Hepatocyte (in vitro differentiated cells): ENCODE measurements around the gene REL. TPM values are rescaled to one million over a fixed set of nuclear protein-coding genes. Genes with fewer than 3 reads are reported as not detected.

Source experiments
- DNase-seq: peaks from one replicate; pipeline ENCODE4 v3.0.0-alpha.2; 2016; ENCODE audit warnings: low spot score
- H2AFZ ChIP-seq: fragments of 200-600 bp; sonication (generic); 2 replicates; pipeline ENCODE4 v1.6.0; 2016; ENCODE audit warnings: antibody characterized with exemption, mild to moderate bottlenecking
- H3K27ac ChIP-seq: fragments of 200-600 bp; sonication (generic); 2 replicates; pipeline ENCODE4 v1.5.1; 2016; ENCODE audit warnings: mild to moderate bottlenecking
- H3K27me3 ChIP-seq: fragments of 200-600 bp; sonication (generic); 2 replicates; pipeline ENCODE4 v1.6.1; 2016
- H3K36me3 ChIP-seq: fragments of 200-600 bp; sonication (generic); replicated peaks from 2 replicates; pipeline ENCODE4 v1.5.1; 2016; ENCODE audit warnings: low read depth; ENCODE audit not compliant: insufficient read depth
- H3K4me1 ChIP-seq: fragments of 200-600 bp; sonication (generic); 2 replicates; pipeline ENCODE4 v1.5.1; 2016; ENCODE audit warnings: mild to moderate bottlenecking, moderate library complexity; ENCODE audit not compliant: insufficient read depth
- H3K4me2 ChIP-seq: fragments of 200-600 bp; sonication (generic); 2 replicates; pipeline ENCODE4 v1.6.0; 2016
- H3K4me3 ChIP-seq: fragments of 200-600 bp; sonication (generic); 2 replicates; pipeline ENCODE4 v1.5.1; 2016; ENCODE audit warnings: mild to moderate bottlenecking
- H3K79me2 ChIP-seq: fragments of 200-600 bp; sonication (generic); 2 replicates; pipeline ENCODE4 v1.6.0; 2017; ENCODE audit warnings: mild to moderate bottlenecking
- H3K9me2 ChIP-seq: fragments of 200-600 bp; sonication (generic); replicated peaks from 2 replicates; pipeline ENCODE4 v1.6.0; 2017; ENCODE audit warnings: mild to moderate bottlenecking; ENCODE audit not compliant: insufficient read depth
- H3K9me3 ChIP-seq: fragments of 200-600 bp; sonication (generic); 2 replicates; pipeline ENCODE4 v1.5.1; 2016; ENCODE audit warnings: low read depth, mild to moderate bottlenecking
- H4K20me1 ChIP-seq: fragments of 200-600 bp; sonication (generic); 2 replicates; pipeline ENCODE4 v1.6.0; 2016; ENCODE audit warnings: mild to moderate bottlenecking; ENCODE audit not compliant: insufficient read depth, poor library complexity, severe bottlenecking
- CTCF ChIP-seq: fragments of 200-600 bp; sonication (generic); IDR thresholded peaks from 2 replicates; pipeline ENCODE4 v1.5.1; 2016; ENCODE audit warnings: antibody characterized with exemption, mild to moderate bottlenecking; ENCODE audit not compliant: poor library complexity
- EZH2 ChIP-seq: fragments of 200-600 bp; sonication (generic); IDR thresholded peaks from 2 replicates; pipeline ENCODE4 v1.6.1; 2016; ENCODE audit warnings: antibody characterized with exemption, mild to moderate bottlenecking, borderline replicate concordance
- EZH2phosphoT487 ChIP-seq: fragments of 200-600 bp; sonication (generic); IDR thresholded peaks from one replicate; pipeline ENCODE4 v1.6.1; 2018; ENCODE audit warnings: antibody characterized with exemption, mild to moderate bottlenecking, low read depth, moderate library complexity; ENCODE audit not compliant: unreplicated experiment, severe bottlenecking
- WGBS: methylation state at CpG from one replicate; pipeline ENCODE4 v1.1.6; 2016; ENCODE audit warnings: low lambda C conversion rate; ENCODE audit errors: missing lambda C conversion rate; 5-methylcytosine and 5-hydroxymethylcytosine counted together
- polyA plus RNA-seq: library from polyadenylated mRNA; unstranded; fragments of >200 nt; fragmentation: Nextera tagmentation; extraction: Ambion mirVana; gene quantifications from 2 replicates; pipeline ENCODE4 v1.2.1, GENCODE V29; 2016
- total RNA-seq: library from RNA; depleted of rRNA; stranded (reverse); fragments of >200 nt; gene quantifications from 2 replicates; pipeline ENCODE4 v1.2.3, GENCODE V29; 2014

Gene REL
- total and polyA plus RNA-seq, 2 experiments from 2014 or later = 4.2 to 12.3 TPM

DNA sequence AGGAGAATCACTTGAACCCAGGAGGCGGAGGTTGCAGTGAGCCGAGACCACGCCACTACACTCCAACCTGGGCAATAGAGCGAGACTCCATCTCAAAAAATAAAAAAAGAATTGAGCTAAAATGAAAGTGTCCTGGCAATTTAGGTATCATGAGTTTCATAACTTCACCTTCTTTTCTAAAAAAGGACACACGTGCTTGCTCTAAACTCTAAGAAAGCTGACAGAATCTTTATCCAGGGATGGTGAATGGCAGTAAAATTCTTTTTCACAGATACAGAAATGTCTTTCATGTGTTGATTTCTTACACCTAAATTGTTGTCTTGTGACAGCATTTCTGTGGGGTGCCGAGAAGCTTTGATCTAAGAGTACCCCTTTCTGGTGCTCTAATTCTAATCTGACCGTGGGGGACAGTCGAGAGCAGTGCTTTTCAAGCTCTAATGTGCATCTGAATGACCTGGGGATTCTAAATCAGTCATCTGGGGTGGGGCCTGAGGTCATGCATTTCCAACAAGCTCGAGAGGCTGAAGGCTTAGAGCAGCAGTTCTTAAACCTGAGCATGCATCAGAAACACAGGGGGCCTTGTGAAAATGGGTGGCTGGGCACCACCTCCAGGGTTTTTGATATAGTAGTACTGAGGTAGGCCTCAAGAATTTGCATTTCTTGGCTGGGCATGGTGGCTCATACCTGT is 42.1 kb upstream of the REL start:
- H3K36me3 ChIP-seq = no peaks in the 10 kb centered on the region
- no peaks in the 10 kb centered on the region for H3K9me2 ChIP-seq
- H3K4me2 ChIP-seq = no peak overlapping the region
- no peaks in the 10 kb centered on the region for H3K9me3 ChIP-seq
- H3K4me3 ChIP-seq = no peak overlapping the region
- WGBS = 81% methylated on average over 9 of the region's 9 CpGs
- TF ChIP-seq CTCF (no peak), EZH2 (no peak), EZH2phosphoT487 (no peak)
- no peak overlapping the region for H3K27ac ChIP-seq
- H4K20me1 ChIP-seq = no peaks in the 10 kb centered on the region
- H3K27me3 ChIP-seq = no peaks in the 10 kb centered on the region
- no peaks in the 10 kb centered on the region for H3K4me1 ChIP-seq
- no peaks in the 10 kb centered on the region for H3K79me2 ChIP-seq
- no peak for DNase-seq
- no peak overlapping the region for H2AFZ ChIP-seq

- DNase-seq = no peak
- H3K4me2 ChIP-seq = no peak overlapping the region
These were observed 40.5 kb upstream of the REL start for GRCh38 chr2:60840880-60841279.

GRCh38 chr2:60843006-60843405 is 38.4 kb upstream of the REL start:
- Histone ChIP-seq H3K4me1 (no peaks in the 10 kb centered on the region), H3K4me3 (no peak overlapping the region), H3K79me2 (no peaks in the 10 kb centered on the region), H4K20me1 (no peaks in the 10 kb centered on the region), H3K27ac (no peak overlapping the region), H3K4me2 (no peak overlapping the region), H3K36me3 (no peaks in the 10 kb centered on the region), H2AFZ (no peak overlapping the region), H3K9me3 (no peaks in the 10 kb centered on the region), H3K27me3 (no peaks in the 10 kb centered on the region), H3K9me2 (no peaks in the 10 kb centered on the region)
- WGBS = 87% methylated on average over 6 of the region's 6 CpGs
- no peak for DNase-seq
- TF ChIP-seq CTCF (no peak), EZH2 (no peak), EZH2phosphoT487 (no peak)

More at GRCh38 chr2:60840880-60841279, 40.5 kb upstream of the REL start:
- Histone ChIP-seq H2AFZ (no peak overlapping the region), H3K9me3 (no peaks in the 10 kb centered on the region), H4K20me1 (no peaks in the 10 kb centered on the region), H3K27me3 (no peaks in the 10 kb centered on the region), H3K27ac (no peak overlapping the region), H3K4me1 (no peaks in the 10 kb centered on the region), H3K36me3 (no peaks in the 10 kb centered on the region), H3K9me2 (no peaks in the 10 kb centered on the region), H3K4me3 (no peak overlapping the region), H3K79me2 (no peaks in the 10 kb centered on the region)
- WGBS = 85% methylated on average over 7 of the region's 7 CpGs
- no peak for TF ChIP-seq EZH2
- TF ChIP-seq CTCF = no peak
- no peak for TF ChIP-seq EZH2phosphoT487
